ENCODE measurements around the gene SF3A1.
A peak's percentile ranks its signal among the peaks of the same experiment; 100 is the strongest.

DNA sequence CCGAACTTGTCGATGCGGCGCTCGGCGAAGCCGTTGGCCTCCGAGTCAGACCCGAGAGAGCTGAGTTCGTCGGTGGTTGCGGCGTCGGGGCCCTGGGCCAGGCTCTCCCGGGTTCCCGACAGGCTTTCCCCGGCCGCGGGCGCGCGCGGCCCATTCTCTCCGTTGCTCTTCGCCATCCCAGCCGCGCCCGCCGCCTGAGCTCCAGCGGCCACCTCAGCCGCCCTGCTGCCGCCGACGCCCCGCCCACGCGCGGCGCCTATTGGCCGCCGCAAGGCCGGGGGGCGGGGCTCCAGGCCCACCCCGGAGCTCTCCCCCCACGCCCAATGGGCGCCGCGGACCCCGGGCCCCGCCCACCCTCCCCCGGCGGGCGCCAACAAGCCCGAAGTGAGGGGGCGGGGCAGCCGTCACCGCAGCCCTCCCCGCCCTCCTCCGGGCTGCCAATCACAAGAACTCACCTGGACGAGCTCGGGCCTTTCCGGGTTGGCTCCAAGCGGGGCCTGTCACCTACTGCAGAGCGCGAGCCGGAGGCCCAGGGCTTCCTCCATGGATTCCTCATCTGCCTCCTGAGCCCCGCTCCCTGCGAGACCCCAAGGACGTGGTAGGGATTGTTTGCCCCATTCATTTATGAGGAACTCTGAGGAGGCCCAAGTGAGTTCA lies 29.9 kb downstream of the SF3A1 start, which contains the start of gene TBC1D10A:
- peak; percentile 80 for TF ChIP-seq POLR2AphosphoS5 (IDR thresholded peaks at IDR 0.05; ENCODE audit: low read depth, low read length)
- TF ChIP-seq POLR2A (IDR thresholded peaks at IDR 0.05; ENCODE audit: low read depth, low read length), result peak; percentile 73; the same call in 1 of the 2 replicates

Data from GM12892 (cell line).